Thyroid gland (tissue), 4 donors: ENCODE data around the gene PCDHA6. TPM values are rescaled to one million over a fixed set of nuclear protein-coding genes. Genes with fewer than 3 reads are reported as not detected.
"Not testable (repeated sequence)": the region's sequence is repeated elsewhere in the genome, so short reads cannot be mapped to it uniquely, and the experiment has no call there.

ENCODE experiments used
- DNase-seq, 2 donors: peaks; one replicate each; pipeline ENCODE4 v3.0.0-alpha.2; 2019
- H3K27ac ChIP-seq, 3 donors: fragments of 200-600 bp; sonication (generic); 1 replicate in 2 of 3; 2 replicates in 1 of 3; pipeline ENCODE4 v1.5.1; 2016 to 2019; ENCODE audit warnings: mild to moderate bottlenecking in 1 of 3, moderate library complexity in 1 of 3
- H3K27me3 ChIP-seq: fragments of 200-600 bp; sonication (generic); one replicate; pipeline ENCODE4 v1.5.1; 2019
- H3K36me3 ChIP-seq, 2 donors: fragments of 200-600 bp; sonication (generic); one replicate each; pipeline ENCODE4 v1.5.1; 2016 to 2019
- H3K4me1 ChIP-seq, 2 donors: fragments of 200-600 bp; sonication (generic); one replicate each; pipeline ENCODE4 v1.5.1; 2017 to 2019
- H3K4me3 ChIP-seq, 3 donors: fragments of 200-600 bp; sonication (generic); replicated peaks in 1 of 3; 1 replicate in 2 of 3; 2 replicates in 1 of 3; pipeline ENCODE4 v1.5.1; 2016; ENCODE audit warnings: mild to moderate bottlenecking in 1 of 3
- H3K9me3 ChIP-seq: fragments of 200-600 bp; sonication (generic); one replicate; pipeline ENCODE4 v1.5.1; 2017
- CTCF ChIP-seq, 6 experiments: fragments of 200-600 bp in 3 of 6; fragments of 450-650 bp in 3 of 6; sonication (generic) in 3 of 6; IDR thresholded peaks; one replicate each; pipeline ENCODE4 v1.5.1; 2016 to 2019; ENCODE audit warnings: antibody characterized with exemption in 6 of 6, mild to moderate bottlenecking in 2 of 6, inconsistent platforms in 1 of 6, moderate library complexity in 1 of 6
- POLR2A ChIP-seq, 2 donors: fragments of 450-650 bp; IDR thresholded peaks; one replicate each; pipeline ENCODE4 v1.6.1; 2017; ENCODE audit warnings: antibody characterized with exemption in 2 of 2, mild to moderate bottlenecking in 2 of 2, moderate library complexity in 1 of 2
- WGBS, 2 donors: methylation state at CpG; one replicate each; pipeline ENCODE4 v1.1.5; 2017; 5-methylcytosine and 5-hydroxymethylcytosine counted together
- intact Hi-C: fragments of 100-400 bp; cut with DNase I; formaldehyde crosslinking; loops from one replicate; pipeline ENCODE4 v1.15.1; 2023
- total RNA-seq, 4 donors: library from RNA; depleted of rRNA; stranded (reverse); fragments of >200 nt; gene quantifications; one replicate each; pipeline ENCODE4 v1.2.3, GENCODE V29; 2016

PCDHA6 gene
- total RNA-seq, 4 donors from 2014 or later = 0.29 to 1.3 (median 1.0) TPM

GRCh38 chr5:140791089-140791488 is 36.7 kb upstream of the PCDHA6 start:
- Histone ChIP-seq H3K4me1 (no peaks in the 10 kb centered on the region), H3K36me3 (no peaks in the 10 kb centered on the region), H3K9me3 (peaks cover 6% of the 10 kb centered on the region), H3K27ac (no peak overlapping the region), H3K27me3 (no peaks in the 10 kb centered on the region), H3K4me3 (no peak overlapping the region)
- intact Hi-C loops = no loop called here
- no peak for TF ChIP-seq POLR2A (IDR thresholded peaks at IDR 0.05)
- no peak for TF ChIP-seq CTCF (IDR thresholded peaks at IDR 0.05)
- DNase-seq = no peak
- WGBS, 2 donors = 21 to 39% methylated on average over 2 of the region's 2 CpGs

GRCh38 chr5:140794595-140795258 is 33.0 kb upstream of the PCDHA6 start, which contains the start of gene PCDHA2:
Gene PCDHA2, plus strand, starts transcription at chr5:140794852.
- Histone ChIP-seq H3K27ac (no peak within 1 kb of the TSS), H3K4me3 (no peak within 1 kb of the TSS), H3K36me3 (no peaks in the 10 kb centered on the region), H3K27me3 (no peaks in the 10 kb centered on the region), H3K4me1 (no peaks in the 10 kb centered on the region), H3K9me3 (no peaks in the 10 kb centered on the region)
- intact Hi-C loops = no loop called here
- WGBS, 2 donors = 14 to 15% methylated on average over 18 to 27 of the region's 27 CpGs
- DNase-seq = no peak
- TF ChIP-seq CTCF (IDR thresholded peaks at IDR 0.05) = no peak
- TF ChIP-seq POLR2A (IDR thresholded peaks at IDR 0.05) = no peak

- intact Hi-C loops = no loop called here
- H3K9me3 ChIP-seq = no peaks in the 10 kb centered on the region
- TF ChIP-seq POLR2A (IDR thresholded peaks at IDR 0.05) (no peak), CTCF (IDR thresholded peaks at IDR 0.05) (peak in 1 of 6 experiments; percentile 18)
- no peaks in the 10 kb centered on the region for H3K36me3 ChIP-seq
- no peak overlapping the region for H3K4me3 ChIP-seq
- H3K27me3 ChIP-seq = no peaks in the 10 kb centered on the region
- H3K27ac ChIP-seq = no peak overlapping the region
- no peak for DNase-seq
- 20 to 25% methylated on average over 15 of the region's 15 CpGs for WGBS, 2 donors
- no peaks in the 10 kb centered on the region for H3K4me1 ChIP-seq
Observed at GRCh38 chr5:140795259-140795641, 32.5 kb upstream of the PCDHA6 start.

- intact Hi-C loops, H3K9me3 ChIP-seq, H3K27ac ChIP-seq, H3K36me3 ChIP-seq, H3K4me3 ChIP-seq, H3K27me3 ChIP-seq, H3K4me1 ChIP-seq, DNase-seq: not testable (repeated sequence)
- WGBS, 2 donors = 51 to 58% methylated on average over 47 to 68 of the region's 72 CpGs
Observed at GRCh38 chr5:140796072-140796717, 31.6 kb upstream of the PCDHA6 start.

GRCh38 chr5:140796718-140797095 is 31.1 kb upstream of the PCDHA6 start:
- no peaks in the 10 kb centered on the region for H3K27me3 ChIP-seq
- WGBS, 2 donors = 48 to 56% methylated on average over 12 to 22 of the region's 39 CpGs

More at GRCh38 chr5:140796718-140797095, 31.1 kb upstream of the PCDHA6 start:
- no peak for DNase-seq
- intact Hi-C loops = no loop called here
- Histone ChIP-seq H3K4me1 (no peaks in the 10 kb centered on the region), H3K4me3 (no peak overlapping the region), H3K36me3 (no peaks in the 10 kb centered on the region), H3K9me3 (no peaks in the 10 kb centered on the region), H3K27ac (no peak overlapping the region)
- TF ChIP-seq CTCF (IDR thresholded peaks at IDR 0.05) = no peak
